H1 (cell line): ENCODE data around the gene CAPN3. TPM values are rescaled to one million over a fixed set of nuclear protein-coding genes. Genes with fewer than 3 reads are reported as not detected.

Source experiments
- CTCF ChIA-PET: fragments of 300-600 bp; sonication (Branson Sonifier 250); formaldehyde crosslinking; loops from one replicate; lab custom pipeline; 2021; ENCODE audit not compliant: partially characterized antibody; lab: Charles Lee
- POLR2A ChIA-PET: fragments of 300-600 bp; sonication (Branson Sonifier 250); formaldehyde crosslinking; loops from one replicate; lab custom pipeline; 2021; ENCODE audit warnings: inconsistent platforms; ENCODE audit not compliant: partially characterized antibody; lab: Charles Lee
- DNase-seq, 2 experiments: peaks; one replicate each; pipeline versions ENCODE4 v3.0.0 to v3.0.0-alpha.2; 2010 to 2022; ENCODE audit warnings: low spot score in 2 of 2, low read depth in 1 of 2, mixed read lengths in 1 of 2
- FAIRE-seq: peaks from 2 replicates; lab custom pipeline; 2011; peaks lifted over from hg19 to GRCh38; lab: Jason Lieb, UNC
- H2AFZ ChIP-seq: 2 replicates; pipeline ENCODE4 v1.8.1; 2012; ENCODE audit warnings: low read length, inconsistent platforms
- H2AK5ac ChIP-seq: 2 replicates; pipeline ENCODE4 v1.6.1; 2013; ENCODE audit warnings: low read depth, low read length
- H2BK120ac ChIP-seq: replicated peaks from 2 replicates; pipeline ENCODE3; 2013; ENCODE audit warnings: low read depth, low read length, inconsistent platforms
- H2BK12ac ChIP-seq: 2 replicates; pipeline ENCODE4 v1.6.1; 2013; ENCODE audit warnings: low read depth, low read length
- H2BK15ac ChIP-seq: 2 replicates; pipeline ENCODE4 v1.6.1; 2013; ENCODE audit warnings: low read length
- H2BK20ac ChIP-seq: 2 replicates; pipeline ENCODE4 v1.6.1; 2013; ENCODE audit warnings: low read length
- H2BK5ac ChIP-seq: 2 replicates; pipeline ENCODE4 v1.6.1; 2013; ENCODE audit warnings: low read depth, low read length
- H3K14ac ChIP-seq: 2 replicates; pipeline ENCODE4 v1.6.1; 2013; ENCODE audit warnings: inconsistent platforms; ENCODE audit not compliant: insufficient read length
- H3K18ac ChIP-seq: 2 replicates; pipeline ENCODE4 v1.6.1; 2013; ENCODE audit warnings: low read length; ENCODE audit errors: extremely low read depth
- H3K23ac ChIP-seq: 2 replicates; pipeline ENCODE4 v1.6.1; 2013; ENCODE audit warnings: inconsistent platforms; ENCODE audit not compliant: insufficient read length
- H3K23me2 ChIP-seq: 2 replicates; pipeline ENCODE4 v1.6.1; 2013; ENCODE audit warnings: low read depth, low read length
- H3K27ac ChIP-seq: 2 replicates; pipeline ENCODE4 v1.6.1; 2011; ENCODE audit warnings: low read depth, low read length, inconsistent platforms
- H3K27me3 ChIP-seq, 4 experiments: replicated peaks in 1 of 4; 1 replicate in 1 of 4; 2 replicates in 3 of 4; pipeline versions ENCODE4 v1.6.1 to v1.8.1; 2011 to 2013; ENCODE audit warnings: low read length in 3 of 4, mild to moderate bottlenecking in 3 of 4, inconsistent platforms in 2 of 4, mixed read lengths in 2 of 4, moderate library complexity in 1 of 4; ENCODE audit not compliant: control insufficient read depth in 3 of 4, insufficient read depth in 3 of 4; ENCODE audit errors: extremely low read depth in 1 of 4
- H3K36me3 ChIP-seq, 4 experiments: 2 replicates each; pipeline versions ENCODE4 v1.6.1 to v1.8.1; 2011 to 2013; ENCODE audit warnings: mild to moderate bottlenecking in 4 of 4, low read length in 3 of 4, moderate library complexity in 2 of 4, control low read depth in 1 of 4, inconsistent platforms in 1 of 4; ENCODE audit not compliant: insufficient read depth in 4 of 4, control insufficient read depth in 2 of 4
- H3K4ac ChIP-seq: replicated peaks from 2 replicates; pipeline ENCODE3; 2013; ENCODE audit warnings: low read length, low read depth, mixed read lengths, inconsistent platforms; ENCODE audit not compliant: insufficient read length
- H3K4me1 ChIP-seq, 4 experiments: replicated peaks in 1 of 4; 1 replicate in 1 of 4; 2 replicates in 3 of 4; pipeline versions ENCODE4 v1.6.1 to v1.8.1; 2011 to 2013; ENCODE audit warnings: low read length in 3 of 4, inconsistent platforms in 2 of 4, mixed read lengths in 1 of 4; ENCODE audit not compliant: insufficient read depth in 4 of 4, control insufficient read depth in 3 of 4
- H3K4me2 ChIP-seq, 2 experiments: 2 replicates each; pipeline versions ENCODE4 v1.6.1 to v1.8.1; 2011 to 2013; ENCODE audit warnings: low read depth in 2 of 2, low read length in 2 of 2, control low read depth in 1 of 2, inconsistent platforms in 1 of 2, mild to moderate bottlenecking in 1 of 2; ENCODE audit not compliant: insufficient read depth in 1 of 2
- H3K4me3 ChIP-seq, 4 experiments: fragments of 200-600, 300-600 bp in 1 of 4; sonication (generic), shearing (Covaris generic), sonication (Bioruptor Twin) in 1 of 4; 2 replicates each; pipeline versions ENCODE4 v1.5.1 to v1.8.1; 2011 to 2016; ENCODE audit warnings: low read length in 4 of 4, low read depth in 3 of 4, control low read depth in 2 of 4, inconsistent platforms in 2 of 4, mild to moderate bottlenecking in 2 of 4, mixed read lengths in 1 of 4, moderate library complexity in 1 of 4; ENCODE audit not compliant: insufficient read depth in 2 of 4; ENCODE audit errors: extremely low read depth in 1 of 4
- H3K56ac ChIP-seq: replicated peaks from 2 replicates; pipeline ENCODE3; 2013; ENCODE audit warnings: low read depth, mild to moderate bottlenecking, mixed read lengths, low read length, inconsistent platforms; ENCODE audit not compliant: insufficient read length
- H3K79me1 ChIP-seq: 2 replicates; pipeline ENCODE4 v1.6.1; 2013; ENCODE audit warnings: low read depth, low read length, control low read depth
- H3K79me2 ChIP-seq, 2 experiments: 2 replicates each; pipeline versions ENCODE4 v1.6.1 to v1.8.1; 2012 to 2013; ENCODE audit warnings: low read length in 2 of 2, mild to moderate bottlenecking in 2 of 2, inconsistent platforms in 1 of 2; ENCODE audit not compliant: insufficient read depth in 2 of 2, control insufficient read depth in 1 of 2
- H3K9ac ChIP-seq, 4 experiments: replicated peaks in 1 of 4; 1 replicate in 1 of 4; 2 replicates in 3 of 4; pipeline versions ENCODE4 v1.6.1 to v1.8.1; 2011 to 2013; ENCODE audit warnings: low read depth in 3 of 4, low read length in 3 of 4, control low read depth in 2 of 4, mild to moderate bottlenecking in 2 of 4, moderate library complexity in 2 of 4, inconsistent platforms in 1 of 4; ENCODE audit errors: extremely low read depth in 1 of 4
- H3K9me3 ChIP-seq, 2 experiments: 2 replicates each; pipeline versions ENCODE4 v1.6.1 to v1.8.1; 2012 to 2013; ENCODE audit warnings: mild to moderate bottlenecking in 2 of 2, moderate library complexity in 2 of 2, control low read depth in 1 of 2, inconsistent platforms in 1 of 2, low read depth in 1 of 2, low read length in 1 of 2, mixed read lengths in 1 of 2; ENCODE audit not compliant: insufficient read depth in 2 of 2
- H4K20me1 ChIP-seq, 2 experiments: replicated peaks in 1 of 2; 2 replicates each; pipeline versions ENCODE3 to v1.8.1; 2011 to 2013; ENCODE audit warnings: inconsistent platforms in 2 of 2, low read length in 2 of 2, mild to moderate bottlenecking in 1 of 2; ENCODE audit not compliant: insufficient read depth in 2 of 2, control insufficient read depth in 1 of 2
- H4K5ac ChIP-seq: 2 replicates; pipeline ENCODE4 v1.6.1; 2013; ENCODE audit warnings: low read length, low read depth, mixed read lengths, inconsistent platforms; ENCODE audit not compliant: insufficient read length
- H4K8ac ChIP-seq: 2 replicates; pipeline ENCODE4 v1.8.0; 2013; ENCODE audit warnings: mild to moderate bottlenecking, moderate library complexity, low read length, inconsistent platforms; ENCODE audit not compliant: insufficient read depth; ENCODE audit errors: extremely low read depth
- H4K91ac ChIP-seq: replicated peaks from 2 replicates; pipeline ENCODE3; 2013; ENCODE audit warnings: low read length, mixed read lengths, inconsistent platforms; ENCODE audit not compliant: insufficient read length
- BCL11A ChIP-seq, 2 experiments: IDR thresholded peaks; one replicate each; pipeline ENCODE4 v1.6.1; 2011; ENCODE audit warnings: low read depth in 2 of 2, low read length in 2 of 2, mild to moderate bottlenecking in 2 of 2
- FOSL1 ChIP-seq: IDR thresholded peaks from 2 replicates; pipeline ENCODE4 v1.6.1; 2011; ENCODE audit warnings: mild to moderate bottlenecking, low read depth, low read length, moderate library complexity; ENCODE audit not compliant: insufficient read depth
- HDAC6 ChIP-seq: IDR thresholded peaks from one replicate; pipeline ENCODE4 v1.7.1; 2012; ENCODE audit warnings: low read depth, mild to moderate bottlenecking, inconsistent platforms, low read length, moderate library complexity
- JUND ChIP-seq: IDR thresholded peaks from 2 replicates; pipeline ENCODE4 v1.6.1; 2011; ENCODE audit warnings: mild to moderate bottlenecking, improper control_type of control experiment, low read length
- KDM1A ChIP-seq: fragments of 200-600, 300-600 bp; sonication (generic); IDR thresholded peaks from 2 replicates; pipeline ENCODE4 v1.7.1; 2016; ENCODE audit warnings: mild to moderate bottlenecking, low read length, borderline replicate concordance
- MAFK ChIP-seq: IDR thresholded peaks from 2 replicates; pipeline ENCODE4 v1.6.1; 2012; ENCODE audit warnings: low read depth, mild to moderate bottlenecking, improper control_type of control experiment, low read length
- RBBP5 ChIP-seq: IDR thresholded peaks from 2 replicates; pipeline ENCODE4 v1.7.1; 2012; ENCODE audit warnings: low read depth, mild to moderate bottlenecking, inconsistent platforms, low read length, moderate library complexity, borderline replicate concordance
- SAP30 ChIP-seq: fragments of 300-600 bp; sonication (generic); IDR thresholded peaks from 2 replicates; pipeline ENCODE4 v1.7.1; 2012; ENCODE audit warnings: low read length, moderate library complexity, mild to moderate bottlenecking, inconsistent platforms; ENCODE audit not compliant: insufficient read depth, insufficient replicate concordance
- SRF ChIP-seq: IDR thresholded peaks from 2 replicates; pipeline ENCODE4 v1.6.1; 2011; ENCODE audit warnings: mild to moderate bottlenecking, low read depth, low read length, moderate library complexity
- TAF7 ChIP-seq: optimal IDR thresholded peaks from 2 replicates; pipeline ENCODE3; 2011; ENCODE audit warnings: low read depth, mild to moderate bottlenecking, inconsistent platforms, low read length, moderate library complexity, borderline replicate concordance
- WGBS, 2 experiments: shearing (Covaris generic) in 1 of 2; methylation state at CpG; one replicate each; pipeline versions ENCODE4 v1.1.6 to v1.1.7; 2013 to 2015; ENCODE audit warnings: low lambda C conversion rate in 2 of 2, mixed read lengths in 2 of 2, inconsistent platforms in 1 of 2, low coverage in 1 of 2, missing lambda C conversion rate in 1 of 2; ENCODE audit not compliant: insufficient replicate concordance in 2 of 2, insufficient coverage in 1 of 2, insufficient read length in 1 of 2; ENCODE audit errors: extremely low coverage in 1 of 2, missing lambda C conversion rate in 1 of 2; 5-methylcytosine and 5-hydroxymethylcytosine counted together
- polyA plus RNA-seq, 7 experiments: library from polyadenylated mRNA; depleted of rRNA in 3 of 7; stranded (reverse) in 5 of 7; unstranded in 2 of 7; fragments of >200 nt in 5 of 7; fragments of 200-250 nt in 2 of 7; gene quantifications; 1 replicate in 5 of 7; 2 replicates in 1 of 7; 4 replicates in 1 of 7; pipeline versions ENCODE4 v1.2.1 to v1.2.3, GENCODE V29; 2011 to 2013; ENCODE audit warnings: missing spikeins in 2 of 7, mixed read lengths in 2 of 7
- total RNA-seq: library from RNA; stranded (reverse); fragmentation: NEBNext Ultra II Directional; extraction: Animal tissue kit (Norgen Biotek cat#: 25700); gene quantifications from 2 replicates; pipeline ENCODE4 v1.2.1, GENCODE V29; 2021

Gene CAPN3
- total and polyA plus RNA-seq, 2 of the 8 experiments (the other 6 are each of a cell fraction or from before 2014, with no cell fraction given): 0.80 to 2.1 TPM

DNA sequence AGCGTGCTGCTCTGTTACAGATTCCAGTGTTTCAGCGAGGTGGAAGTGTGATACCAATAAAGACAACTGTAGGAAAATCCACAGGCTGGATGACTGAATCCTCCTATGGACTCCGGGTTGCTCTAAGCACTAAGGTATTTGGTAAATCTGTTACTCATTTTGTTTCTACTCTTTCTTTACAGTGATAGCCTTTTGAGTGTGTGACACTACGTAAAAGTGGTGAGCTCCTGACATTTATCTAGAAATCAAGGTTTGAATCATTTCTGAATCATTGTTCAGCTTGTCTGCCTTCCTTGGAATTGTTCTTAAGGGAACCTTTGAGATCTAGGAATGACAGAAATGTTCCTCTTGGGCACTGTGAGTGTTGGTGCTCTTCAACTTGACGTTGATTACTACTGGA, 11.2 kb upstream of the CAPN3 start:
- H3K27me3 ChIP-seq: no peaks in the 10 kb centered on the region
- H3K9me3 ChIP-seq: no peaks in the 10 kb centered on the region
- H2BK20ac ChIP-seq: no peak overlapping the region
- H3K36me3 ChIP-seq: 0 out of 8 replicates have a peak, but pooled peaks cover 0 to 3% (median 0%) of the 10 kb centered on the region in 4 experiments
- H4K20me1 ChIP-seq: no peaks in the 10 kb centered on the region
- no peak overlapping the region for H3K14ac ChIP-seq
- ChIA-PET CTCF (no interaction called here), POLR2A (interaction anchor here (0.5 kb wide), 1 partner anchor 9 kb away, joined by 3 read pairs; no protein-coding TSS in a partner anchor)
- H2BK5ac ChIP-seq: no peak overlapping the region
- 0 out of 2 replicates have a peak, but pooled peaks cover 2% of the 10 kb centered on the region for H3K23me2 ChIP-seq
- 88% methylated on average over 5 of the region's 5 CpGs; no CpG with 5 or more reads in 1 of the 2 experiments for WGBS, 2 experiments
- FAIRE-seq (no peak), DNase-seq (no peak)
- no peaks in the 10 kb centered on the region for H3K79me2 ChIP-seq
- H3K18ac ChIP-seq: no peak overlapping the region
- H4K5ac ChIP-seq: no peak overlapping the region
- H3K23ac ChIP-seq: no peak overlapping the region
- no peak overlapping the region for H3K9ac ChIP-seq
- H2BK120ac ChIP-seq: no peak overlapping the region
- H3K79me1 ChIP-seq: no peaks in the 10 kb centered on the region
- H2AK5ac ChIP-seq: no peak overlapping the region
- no peak overlapping the region for H4K91ac ChIP-seq
- no peaks in the 10 kb centered on the region for H3K4me1 ChIP-seq
- H2AFZ ChIP-seq: no peak overlapping the region
- H3K4me2 ChIP-seq: no peak overlapping the region
- H4K8ac ChIP-seq: no peak overlapping the region
- H3K56ac ChIP-seq: no peak overlapping the region
- no peak overlapping the region for H3K4ac ChIP-seq
- no peak overlapping the region for H3K4me3 ChIP-seq
- no peak overlapping the region for H2BK12ac ChIP-seq
- no peak overlapping the region for H3K27ac ChIP-seq
- no peak overlapping the region for H2BK15ac ChIP-seq
- TF ChIP-seq HDAC6 (no peak), SRF (no peak), TAF7 (no peak), KDM1A (no peak), BCL11A (IDR thresholded peaks at IDR 0.05; ENCODE audit: low read depth in 2 of 2, low read length in 2 of 2) (no peak), MAFK (no peak), RBBP5 (no peak), FOSL1 (no peak), SAP30 (no peak), JUND (no peak)
